Lung (tissue), 12 donors: ENCODE data around the gene ENHO. TPM values are rescaled to one million over a fixed set of nuclear protein-coding genes. Genes with fewer than 3 reads are reported as not detected.

Experiments used
- ATAC-seq: fragments of 200-7000 bp; cut with Tn5 transposase; one replicate; pipeline ENCODE4 v1.9.1; 2020; ENCODE audit warnings: moderate number of reproducible peaks; ENCODE audit not compliant: insufficient read depth, low FRiP score
- DNase-seq, 3 donors: peaks; one replicate each; pipeline ENCODE4 v3.0.0-alpha.2; 2013 to 2017
- H3K27ac ChIP-seq, 2 donors: one replicate each; pipeline ENCODE4 v1.5.1; 2013; ENCODE audit warnings: mild to moderate bottlenecking in 2 of 2, moderate library complexity in 2 of 2, control low read depth in 1 of 2, inconsistent platforms in 1 of 2, low read depth in 1 of 2, low read length in 1 of 2
- H3K27me3 ChIP-seq, 3 donors: one replicate each; pipeline ENCODE4 v1.5.1; 2013; ENCODE audit warnings: low read length in 2 of 3; ENCODE audit not compliant: control insufficient read depth in 3 of 3, insufficient read depth in 3 of 3
- H3K36me3 ChIP-seq, 4 donors: one replicate each; pipeline ENCODE4 v1.5.1; 2013; ENCODE audit warnings: low read length in 4 of 4, mild to moderate bottlenecking in 1 of 4, moderate library complexity in 1 of 4; ENCODE audit not compliant: control insufficient read depth in 4 of 4, insufficient read depth in 4 of 4
- H3K4me1 ChIP-seq, 5 donors: one replicate each; pipeline ENCODE4 v1.5.1; 2013; ENCODE audit warnings: low read length in 5 of 5, mild to moderate bottlenecking in 2 of 5, moderate library complexity in 1 of 5; ENCODE audit not compliant: control insufficient read depth in 5 of 5, insufficient read depth in 5 of 5
- H3K4me3 ChIP-seq: one replicate; pipeline ENCODE4 v1.5.1; 2013; ENCODE audit warnings: mild to moderate bottlenecking, control low read depth, moderate library complexity
- H3K9ac ChIP-seq, 2 donors: one replicate each; pipeline ENCODE4 v1.5.1; 2013; ENCODE audit warnings: low read length in 2 of 2, control low read depth in 1 of 2; ENCODE audit not compliant: insufficient read depth in 1 of 2
- H3K9me3 ChIP-seq, 4 donors: one replicate each; pipeline ENCODE4 v1.5.1; 2013; ENCODE audit warnings: low read length in 3 of 4, mild to moderate bottlenecking in 1 of 4, moderate library complexity in 1 of 4; ENCODE audit not compliant: control insufficient read depth in 4 of 4, insufficient read depth in 3 of 4
- CTCF ChIP-seq: IDR thresholded peaks from 2 replicates; pipeline ENCODE4 v1.5.1; 2012; ENCODE audit warnings: mild to moderate bottlenecking; ENCODE audit errors: control extremely low read depth, extremely low read depth
- WGBS, 2 donors: extraction: QIAGEN DNeasy Blood & Tissue Kit; methylation state at CpG; one replicate each; pipeline ENCODE4 v1.1.7; 2013; 5-methylcytosine and 5-hydroxymethylcytosine counted together
- polyA plus RNA-seq, 2 donors: library from polyadenylated mRNA; stranded (reverse); fragments of 200-250 nt; gene quantifications; one replicate each; pipeline ENCODE4 v1.2.1, GENCODE V29; 2013
- total RNA-seq, 2 donors: library from RNA; depleted of rRNA in 1 of 2; stranded (reverse); fragments of >200 nt in 1 of 2; gene quantifications; one replicate each; pipeline ENCODE4 v1.2.1, GENCODE V29; 2014 to 2021
- donor health status: control.
- donor health status: control.
- donor health status: Bipolar disorder and iron deficiency.
- donor health status: healthy.
- donor health status: DM: yes; HTN: yes; CAD: no.

Gene ENHO
- total and polyA plus RNA-seq, 4 donors, result 0.29 to 1.4 (median 0.70) TPM

- no peak for DNase-seq
- Histone ChIP-seq H3K4me1 (peaks cover 0 to 39% (median 20%) of the 10 kb centered on the region in 5 donors), H3K4me3 (no peak overlapping the region), H3K27ac (no peak overlapping the region), H3K36me3 (peaks cover 0 to 22% (median 9%) of the 10 kb centered on the region in 4 donors), H3K27me3 (peaks cover 0 to 24% (median 0%) of the 10 kb centered on the region in 3 donors), H3K9me3 (peaks cover 0 to 7% (median 2%) of the 10 kb centered on the region in 4 donors), H3K9ac (no peak overlapping the region)
- TF ChIP-seq CTCF, result no peak
- no peak for ATAC-seq
- WGBS, 2 donors, result 66 to 67% methylated on average over 5 of the region's 5 CpGs
These were observed 40.5 kb upstream of the ENHO start for GRCh38 chr9:34563262-34563661.

- Histone ChIP-seq H3K4me3 (no peak overlapping the region), H3K27ac (no peak overlapping the region), H3K27me3 (peaks cover 0 to 25% (median 0%) of the 10 kb centered on the region in 3 donors), H3K9ac (no peak overlapping the region), H3K9me3 (peaks cover 0 to 7% (median 2%) of the 10 kb centered on the region in 4 donors), H3K4me1 (peaks cover 0 to 39% (median 20%) of the 10 kb centered on the region in 5 donors), H3K36me3 (peaks cover 0 to 23% (median 10%) of the 10 kb centered on the region in 4 donors)
- no peak for ATAC-seq
- WGBS, 2 donors, result 78 to 82% methylated on average over 7 of the region's 7 CpGs
- TF ChIP-seq CTCF, result no peak
- no peak for DNase-seq
These were observed 39.5 kb upstream of the ENHO start for GRCh38 chr9:34562135-34562745.

- 53 to 74% methylated on average over 21 of the region's 21 CpGs for WGBS, 2 donors
- no peak overlapping the region for H3K9ac ChIP-seq
- no peak for ATAC-seq
- peaks cover 0 to 30% (median 15%) of the 10 kb centered on the region in 5 donors for H3K4me1 ChIP-seq
- DNase-seq, result peak in 2 of 3 donors; percentile 34 to 60
- peaks cover 0 to 27% (median 0%) of the 10 kb centered on the region in 3 donors for H3K27me3 ChIP-seq
- H3K27ac ChIP-seq, result no peak overlapping the region
- TF ChIP-seq CTCF, result no peak
- H3K36me3 ChIP-seq, result peaks cover 0 to 24% (median 9%) of the 10 kb centered on the region in 4 donors
- H3K9me3 ChIP-seq, result peaks cover 0 to 7% (median 2%) of the 10 kb centered on the region in 4 donors
- no peak overlapping the region for H3K4me3 ChIP-seq
These were observed 37.9 kb upstream of the ENHO start for GRCh38 chr9:34560599-34561214.
